Esophagus muscularis mucosa (tissue), 4 donors: ENCODE data around the gene SH3RF2. TPM values are rescaled to one million over a fixed set of nuclear protein-coding genes. Genes with fewer than 3 reads are reported as not detected.

Source experiments
- DNase-seq: peaks from one replicate; pipeline ENCODE4 v3.0.0-alpha.2; 2017; ENCODE audit errors: extremely low spot score
- H3K27ac ChIP-seq, 4 donors: fragments of 200-600 bp; sonication (generic); replicated peaks in 1 of 4; 1 replicate in 3 of 4; 2 replicates in 1 of 4; pipeline ENCODE4 v1.5.1; 2016 to 2019; ENCODE audit warnings: mild to moderate bottlenecking in 1 of 4
- H3K27me3 ChIP-seq, 4 donors: fragments of 200-600 bp; sonication (generic); one replicate each; pipeline versions ENCODE4 v1.5.1 to v1.6.0; 2016 to 2019
- H3K36me3 ChIP-seq, 4 donors: fragments of 200-600 bp; sonication (generic); one replicate each; pipeline ENCODE4 v1.5.1; 2016 to 2019
- H3K4me1 ChIP-seq, 4 donors: fragments of 200-600 bp; sonication (generic); one replicate each; pipeline ENCODE4 v1.5.1; 2016 to 2019
- H3K4me3 ChIP-seq, 4 donors: fragments of 200-600 bp; sonication (generic); 1 replicate in 2 of 4; 2 replicates in 2 of 4; pipeline ENCODE4 v1.5.1; 2016 to 2019; ENCODE audit warnings: mild to moderate bottlenecking in 4 of 4, moderate library complexity in 1 of 4
- H3K9me3 ChIP-seq, 4 donors: fragments of 200-600 bp; sonication (generic); 1 replicate in 3 of 4; 2 replicates in 1 of 4; pipeline ENCODE4 v1.5.1; 2016 to 2019
- EP300 ChIP-seq: sonication (generic); formaldehyde crosslinking; IDR thresholded peaks from one replicate; pipeline ENCODE4 v1.6.1; 2017; ENCODE audit warnings: antibody characterized with exemption
- POLR2A ChIP-seq: fragments of 450-650 bp; IDR thresholded peaks from one replicate; pipeline ENCODE4 v1.6.1; 2017; ENCODE audit warnings: antibody characterized with exemption, moderate library complexity, mild to moderate bottlenecking, low read depth
- POLR2AphosphoS5 ChIP-seq, 2 donors: sonication (generic); formaldehyde crosslinking; IDR thresholded peaks; one replicate each; pipeline ENCODE4 v1.6.1; 2017; ENCODE audit warnings: antibody characterized with exemption in 2 of 2
- WGBS: methylation state at CpG from one replicate; pipeline ENCODE4 v1.1.5; 2018; 5-methylcytosine and 5-hydroxymethylcytosine counted together
- intact Hi-C: fragments of 100-400 bp; cut with DNase I; formaldehyde crosslinking; loops from one replicate; pipeline ENCODE4 v1.15.1; 2023
- total RNA-seq, 4 donors: library from RNA; depleted of rRNA; stranded (reverse); fragments of >200 nt; gene quantifications; one replicate each; pipeline versions ENCODE4 v1.1.0 to v1.2.1, GENCODE V29; 2016
- TF ChIP-seq, protein P1 (sequence below), 3 experiments: fragments of 200-600 bp in 2 of 3; fragments of 450-650 bp in 1 of 3; sonication (generic) in 2 of 3; IDR thresholded peaks; one replicate each; pipeline ENCODE4 v1.5.1; 2017 to 2019; ENCODE audit warnings: antibody characterized with exemption in 3 of 3, mild to moderate bottlenecking in 2 of 3, moderate library complexity in 1 of 3

Gene SH3RF2
- total RNA-seq, 4 donors from 2014 or later, result 0.66 to 2.1 (median 1.5) TPM

DNA sequence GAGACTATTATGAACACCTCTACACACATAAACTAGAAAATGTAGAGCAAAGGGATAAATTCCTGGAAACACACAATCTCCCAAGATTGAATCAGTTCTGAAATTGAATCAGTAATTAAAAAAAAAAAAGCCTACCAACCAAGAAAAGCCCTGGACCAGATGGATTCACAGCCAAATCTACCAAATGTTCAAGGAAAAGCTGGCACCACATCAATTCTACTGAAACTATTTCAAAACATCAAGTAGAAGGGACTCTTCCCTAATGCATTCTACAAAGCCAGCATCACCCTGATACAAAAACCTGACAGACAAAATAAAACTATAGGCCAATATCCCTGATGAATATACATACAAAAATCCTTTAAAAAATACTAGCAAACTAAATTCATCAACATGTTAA is 38.2 kb upstream of the SH3RF2 start:
- Histone ChIP-seq H3K4me1 (no peaks in the 10 kb centered on the region), H3K4me3 (no peak overlapping the region), H3K36me3 (no peaks in the 10 kb centered on the region), H3K27ac (no peak overlapping the region), H3K9me3 (peaks cover 0 to 10% (median 0%) of the 10 kb centered on the region in 4 donors), H3K27me3 (no peaks in the 10 kb centered on the region)
- DNase-seq, result no peak
- intact Hi-C loops, result no loop called here
- TF ChIP-seq POLR2AphosphoS5 (IDR thresholded peaks at IDR 0.05) (no peak), POLR2A (no peak), EP300 (no peak)
- TF ChIP-seq, protein P1, sequence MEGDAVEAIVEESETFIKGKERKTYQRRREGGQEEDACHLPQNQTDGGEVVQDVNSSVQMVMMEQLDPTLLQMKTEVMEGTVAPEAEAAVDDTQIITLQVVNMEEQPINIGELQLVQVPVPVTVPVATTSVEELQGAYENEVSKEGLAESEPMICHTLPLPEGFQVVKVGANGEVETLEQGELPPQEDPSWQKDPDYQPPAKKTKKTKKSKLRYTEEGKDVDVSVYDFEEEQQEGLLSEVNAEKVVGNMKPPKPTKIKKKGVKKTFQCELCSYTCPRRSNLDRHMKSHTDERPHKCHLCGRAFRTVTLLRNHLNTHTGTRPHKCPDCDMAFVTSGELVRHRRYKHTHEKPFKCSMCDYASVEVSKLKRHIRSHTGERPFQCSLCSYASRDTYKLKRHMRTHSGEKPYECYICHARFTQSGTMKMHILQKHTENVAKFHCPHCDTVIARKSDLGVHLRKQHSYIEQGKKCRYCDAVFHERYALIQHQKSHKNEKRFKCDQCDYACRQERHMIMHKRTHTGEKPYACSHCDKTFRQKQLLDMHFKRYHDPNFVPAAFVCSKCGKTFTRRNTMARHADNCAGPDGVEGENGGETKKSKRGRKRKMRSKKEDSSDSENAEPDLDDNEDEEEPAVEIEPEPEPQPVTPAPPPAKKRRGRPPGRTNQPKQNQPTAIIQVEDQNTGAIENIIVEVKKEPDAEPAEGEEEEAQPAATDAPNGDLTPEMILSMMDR (IDR thresholded peaks at IDR 0.05), result no peak

- TF ChIP-seq, protein P1 (IDR thresholded peaks at IDR 0.05), result no peak
- TF ChIP-seq EP300 (no peak), POLR2AphosphoS5 (IDR thresholded peaks at IDR 0.05) (no peak), POLR2A (no peak)
Observed at GRCh38 chr5:145902421-145902820, 34.0 kb upstream of the SH3RF2 start.

DNA sequence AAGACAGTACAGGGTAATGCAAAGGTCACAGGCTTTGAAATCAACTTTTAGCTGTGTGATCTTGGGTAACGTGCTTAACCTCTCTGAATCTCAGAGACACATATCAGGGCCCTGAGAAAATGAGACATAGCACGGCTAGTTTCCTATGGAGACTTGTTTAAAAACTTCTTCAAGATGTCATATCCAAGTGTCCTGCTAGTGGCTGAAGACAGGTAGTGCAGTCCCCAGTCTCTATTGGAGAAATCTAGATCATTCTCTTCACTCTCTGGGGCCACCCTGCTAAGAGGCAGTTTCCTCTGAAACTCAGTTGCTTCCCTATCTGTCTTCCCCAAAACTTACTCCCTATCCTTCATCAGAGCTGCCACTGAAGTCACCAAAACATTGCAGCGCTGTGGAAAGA is 33.3 kb upstream of the SH3RF2 start:
- Histone ChIP-seq H3K27me3 (no peaks in the 10 kb centered on the region), H3K4me3 (no peak overlapping the region), H3K27ac (no peak overlapping the region), H3K9me3 (peaks cover 0 to 10% (median 0%) of the 10 kb centered on the region in 4 donors), H3K36me3 (no peaks in the 10 kb centered on the region), H3K4me1 (no peaks in the 10 kb centered on the region)
- no peak for DNase-seq
- TF ChIP-seq, protein P1 (IDR thresholded peaks at IDR 0.05), result peak in 1 of 3 experiments; percentile 18
- TF ChIP-seq POLR2A, result no peak
- TF ChIP-seq EP300, result no peak
- WGBS, result 80% methylated on average over 3 of the region's 3 CpGs
- intact Hi-C loops, result no loop called here

More at GRCh38 chr5:145902421-145902820, 34.0 kb upstream of the SH3RF2 start:
- WGBS, result 94% methylated on average over 1 of the region's 1 CpG
- Histone ChIP-seq H3K4me3 (no peak overlapping the region), H3K9me3 (peaks cover 0 to 10% (median 0%) of the 10 kb centered on the region in 4 donors), H3K36me3 (no peaks in the 10 kb centered on the region), H3K27ac (no peak overlapping the region), H3K27me3 (no peaks in the 10 kb centered on the region), H3K4me1 (no peaks in the 10 kb centered on the region)
- DNase-seq, result no peak
- intact Hi-C loops, result no loop called here

GRCh38 chr5:145903867-145904266 is 32.5 kb upstream of the SH3RF2 start:
- Histone ChIP-seq H3K36me3 (no peaks in the 10 kb centered on the region), H3K4me1 (no peaks in the 10 kb centered on the region), H3K9me3 (peaks cover 0 to 10% (median 0%) of the 10 kb centered on the region in 4 donors), H3K4me3 (no peak overlapping the region), H3K27me3 (no peaks in the 10 kb centered on the region), H3K27ac (no peak overlapping the region)
- TF ChIP-seq, protein P1 (IDR thresholded peaks at IDR 0.05), result no peak
- no peak for TF ChIP-seq EP300
- peak; percentile 74 for DNase-seq
- 68% methylated on average over 3 of the region's 3 CpGs for WGBS
- intact Hi-C loops, result no loop called here

DNA sequence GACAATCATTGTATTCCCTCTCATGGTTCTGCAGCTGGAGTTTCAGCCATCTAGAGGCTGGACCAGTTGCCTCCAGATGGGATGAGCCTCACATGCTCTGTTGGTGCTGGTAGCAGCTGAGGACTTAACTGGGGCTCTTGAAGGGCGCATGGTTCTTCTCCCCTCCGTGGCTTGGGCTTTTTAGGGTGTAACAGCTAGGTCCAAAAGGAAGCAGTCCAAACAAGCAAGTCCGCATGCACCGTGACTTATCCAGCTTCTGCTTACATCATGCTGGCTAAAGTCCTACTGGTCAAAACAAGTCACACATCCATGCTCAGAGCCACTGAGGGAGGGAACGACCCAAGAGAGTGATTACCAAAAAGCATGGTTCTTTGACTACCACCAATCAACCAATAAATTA is 31.6 kb upstream of the SH3RF2 start:
- TF ChIP-seq EP300, result no peak
- no peak for TF ChIP-seq POLR2AphosphoS5 (IDR thresholded peaks at IDR 0.05)
- TF ChIP-seq, protein P1 (IDR thresholded peaks at IDR 0.05), result no peak
- no peak for TF ChIP-seq POLR2A
- Histone ChIP-seq H3K4me1 (no peaks in the 10 kb centered on the region), H3K9me3 (peaks cover 0 to 8% (median 0%) of the 10 kb centered on the region in 4 donors), H3K27me3 (no peaks in the 10 kb centered on the region), H3K4me3 (no peak overlapping the region), H3K27ac (no peak overlapping the region), H3K36me3 (no peaks in the 10 kb centered on the region)
- 93% methylated on average over 5 of the region's 5 CpGs for WGBS
- intact Hi-C loops, result no loop called here
- peak; percentile 72 for DNase-seq
